Measurements from ENCODE around the gene RAD51AP1. TPM values are rescaled to one million over a fixed set of nuclear protein-coding genes. Genes with fewer than 3 reads are reported as not detected.
"Not testable (repeated sequence)": the region's sequence is repeated elsewhere in the genome, so short reads cannot be mapped to it uniquely, and the experiment has no call there.

RAD51AP1 gene
- total RNA-seq, 2 experiments from 2014 or later: 69.2 to 81.3 TPM

- H3K79me2 ChIP-seq (ENCODE audit: insufficient read depth, low read depth, low read length); H3K9me2 ChIP-seq (ENCODE audit: insufficient read depth, low read length); intact Hi-C loops (cut with micrococcal nuclease; ENCODE audit: unreplicated experiment); BruUV-seq (replicated peaks); H3K27ac ChIP-seq (ENCODE audit: low read depth, low read length, poor library complexity, severe bottlenecking); H4K20me1 ChIP-seq (ENCODE audit: insufficient read depth, low read length); H2AFZ ChIP-seq (ENCODE audit: low read length); CTCF ChIA-PET (ENCODE audit: unreplicated experiment); DNase-seq (ENCODE audit: low spot score); POLR2A ChIA-PET; H3K4me3 ChIP-seq (ENCODE audit: low read depth, low read length, poor library complexity, severe bottlenecking); H3K9me3 ChIP-seq (ENCODE audit: low read length); H3K4me2 ChIP-seq (ENCODE audit: low read length): not testable (repeated sequence)
- peaks cover 16% of the 10 kb centered on the region for H3K36me3 ChIP-seq (ENCODE audit: insufficient read depth, low read length)
- H3K4me1 ChIP-seq (ENCODE audit: insufficient read depth, low read length, poor library complexity, severe bottlenecking): peaks cover 14% of the 10 kb centered on the region
These were observed 29.4 kb upstream of the RAD51AP1 start for GRCh38 chr12:4509269-4509668.

GRCh38 chr12:4518106-4518728 is 20.5 kb upstream of the RAD51AP1 start:
- POLR2A ChIA-PET: no interaction called here
- TF ChIP-seq CTCF (conservative IDR thresholded peaks at IDR 0.05; ENCODE audit: low read length): no peak
- TF ChIP-seq EZH2phosphoT487 (IDR thresholded peaks at IDR 0.05; ENCODE audit: borderline replicate concordance, low read depth, low read length): no peak

GRCh38 chr12:4523443-4523842 is 15.2 kb upstream of the RAD51AP1 start:
- H3K4me1 ChIP-seq (ENCODE audit: insufficient read depth, low read length, poor library complexity, severe bottlenecking); H2AFZ ChIP-seq (ENCODE audit: low read length); DNase-seq (ENCODE audit: low spot score): not testable (repeated sequence)

More at GRCh38 chr12:4518106-4518728, 20.5 kb upstream of the RAD51AP1 start:
- intact Hi-C loops (cut with micrococcal nuclease; ENCODE audit: unreplicated experiment): no loop called here
- Histone ChIP-seq H3K9me3 (ENCODE audit: low read length) (no peaks in the 10 kb centered on the region), H4K20me1 (ENCODE audit: insufficient read depth, low read length) (no peaks in the 10 kb centered on the region), H2AFZ (ENCODE audit: low read length) (no peak overlapping the region), H3K4me1 (ENCODE audit: insufficient read depth, low read length, poor library complexity, severe bottlenecking) (no peaks in the 10 kb centered on the region), H3K79me2 (ENCODE audit: insufficient read depth, low read depth, low read length) (no peaks in the 10 kb centered on the region), H3K4me3 (ENCODE audit: low read depth, low read length, poor library complexity, severe bottlenecking) (no peak overlapping the region), H3K9me2 (ENCODE audit: insufficient read depth, low read length) (no peaks in the 10 kb centered on the region), H3K27ac (ENCODE audit: low read depth, low read length, poor library complexity, severe bottlenecking) (no peak overlapping the region), H3K4me2 (ENCODE audit: low read length) (no peak overlapping the region), H3K36me3 (ENCODE audit: insufficient read depth, low read length) (peaks cover 45% of the 10 kb centered on the region)
- no TSS peak for BruUV-seq (replicated peaks)
- CTCF ChIA-PET (ENCODE audit: unreplicated experiment): no interaction called here
- no peak for DNase-seq (ENCODE audit: low spot score)

More at GRCh38 chr12:4523443-4523842, 15.2 kb upstream of the RAD51AP1 start:
- intact Hi-C loops (cut with micrococcal nuclease; ENCODE audit: unreplicated experiment); POLR2A ChIA-PET; H3K27ac ChIP-seq (ENCODE audit: low read depth, low read length, poor library complexity, severe bottlenecking); BruUV-seq (replicated peaks); H3K4me3 ChIP-seq (ENCODE audit: low read depth, low read length, poor library complexity, severe bottlenecking); H3K9me2 ChIP-seq (ENCODE audit: insufficient read depth, low read length); H3K4me2 ChIP-seq (ENCODE audit: low read length); H4K20me1 ChIP-seq (ENCODE audit: insufficient read depth, low read length); H3K79me2 ChIP-seq (ENCODE audit: insufficient read depth, low read depth, low read length); H3K9me3 ChIP-seq (ENCODE audit: low read length); CTCF ChIA-PET (ENCODE audit: unreplicated experiment): not testable (repeated sequence)
- H3K36me3 ChIP-seq (ENCODE audit: insufficient read depth, low read length): peaks cover 54% of the 10 kb centered on the region
